Measurements from ENCODE around the gene PTAFR. TPM values are rescaled to one million over a fixed set of nuclear protein-coding genes. Genes with fewer than 3 reads are reported as not detected.

Gene PTAFR, protein sequence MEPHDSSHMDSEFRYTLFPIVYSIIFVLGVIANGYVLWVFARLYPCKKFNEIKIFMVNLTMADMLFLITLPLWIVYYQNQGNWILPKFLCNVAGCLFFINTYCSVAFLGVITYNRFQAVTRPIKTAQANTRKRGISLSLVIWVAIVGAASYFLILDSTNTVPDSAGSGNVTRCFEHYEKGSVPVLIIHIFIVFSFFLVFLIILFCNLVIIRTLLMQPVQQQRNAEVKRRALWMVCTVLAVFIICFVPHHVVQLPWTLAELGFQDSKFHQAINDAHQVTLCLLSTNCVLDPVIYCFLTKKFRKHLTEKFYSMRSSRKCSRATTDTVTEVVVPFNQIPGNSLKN
- 1 to 10 TPM; 5.6 to 8.3 (median 6.2) TPM for total RNA-seq

DNA sequence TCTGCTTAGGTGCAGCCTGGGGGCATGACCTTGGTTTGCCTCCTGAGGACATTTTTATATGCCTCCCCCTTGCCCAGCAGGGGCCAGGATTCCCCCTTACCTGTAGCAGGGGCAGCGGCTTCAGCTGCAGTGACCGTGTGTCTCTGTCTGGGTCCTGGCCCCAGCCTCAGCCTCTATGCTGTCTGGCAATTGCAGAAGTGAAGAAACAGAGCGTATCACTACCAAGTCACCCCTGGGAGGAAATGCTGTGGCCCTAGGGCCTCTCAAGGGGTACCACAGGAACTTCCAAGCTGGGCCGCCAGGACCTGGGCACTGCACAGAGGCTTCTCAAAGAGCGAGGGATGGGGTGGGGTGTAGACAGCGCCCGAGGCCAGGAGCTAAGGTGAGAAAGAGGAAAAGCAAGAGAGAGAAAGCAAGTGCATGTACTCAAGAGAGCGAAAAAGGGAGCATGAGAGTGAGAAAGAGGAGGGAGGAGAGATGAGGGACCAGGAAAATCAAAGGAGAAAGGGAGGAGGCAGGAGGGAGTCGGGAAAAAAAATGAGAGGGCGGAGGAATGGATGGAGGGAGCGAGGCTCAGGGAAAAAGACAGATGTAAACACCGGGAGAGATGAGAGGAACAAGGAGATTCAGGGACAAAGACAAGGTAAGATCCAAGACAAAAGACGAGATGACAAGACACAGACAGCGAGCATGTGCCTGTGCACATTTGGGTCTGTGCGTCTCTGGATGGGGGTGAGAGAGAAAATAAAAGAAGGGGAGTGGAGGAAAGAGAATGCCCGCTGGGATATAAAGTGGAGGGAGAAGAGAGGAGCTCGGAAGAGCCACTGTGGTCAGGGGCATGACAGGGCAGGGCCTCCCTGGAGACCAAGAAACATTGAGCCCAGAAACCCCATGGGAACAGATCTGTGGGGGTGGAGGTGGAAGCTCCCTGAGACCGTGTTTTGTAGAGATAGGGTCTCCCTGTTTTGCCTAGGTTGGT is at the start of gene PTAFR:
Gene PTAFR (minus strand): TSS at position 199 of the 979 bp plus-strand sequence. CDS start 25,669 bp downstream, outside the sequence.
- Histone ChIP-seq H3K4me3 (peak within 1 kb of the TSS; percentile 5 to 15 (median 8)), H3K4me1 (no peaks in the 10 kb centered on the region)

GRCh38 chr1:28213315-28213714 is 36.8 kb upstream of the PTAFR start:
- Histone ChIP-seq H3K27me3 (no peaks in the 10 kb centered on the region), H3K4me3 (no peak overlapping the region), H3K9me3 (no peaks in the 10 kb centered on the region), H3K4me1 (no peaks in the 10 kb centered on the region), H3K36me3 (no peaks in the 10 kb centered on the region), H3K27ac (no peak overlapping the region)
- intact Hi-C loops (cut with DNase I; ENCODE audit: low total_unique reads): no loop called here
- DNase-seq (ENCODE audit: low spot score in 2 of 2): no peak
- TF ChIP-seq POLR2AphosphoS5 (IDR thresholded peaks at IDR 0.05) (no peak), CTCF (IDR thresholded peaks at IDR 0.05) (no peak), POLR2A (IDR thresholded peaks at IDR 0.05) (no peak)

More for the DNA sequence above, at the start of gene PTAFR:
- Histone ChIP-seq H3K27ac (peak within 1 kb of the TSS in 1 of 2 donors; percentile 81), H3K9me3 (no peaks in the 10 kb centered on the region), H3K36me3 (no peaks in the 10 kb centered on the region), H3K27me3 (no peaks in the 10 kb centered on the region)
- intact Hi-C loops (cut with DNase I; ENCODE audit: low total_unique reads): no loop called here
- no peak for DNase-seq (ENCODE audit: low spot score in 2 of 2)
- TF ChIP-seq CTCF (IDR thresholded peaks at IDR 0.05): no peak
- no peak for TF ChIP-seq POLR2A (IDR thresholded peaks at IDR 0.05)
- TF ChIP-seq POLR2AphosphoS5 (IDR thresholded peaks at IDR 0.05): no peak

- no peaks in the 10 kb centered on the region for H3K27me3 ChIP-seq
- H3K9me3 ChIP-seq: no peaks in the 10 kb centered on the region
- H3K4me3 ChIP-seq: no peak overlapping the region
- H3K27ac ChIP-seq: no peak overlapping the region
- H3K36me3 ChIP-seq: no peaks in the 10 kb centered on the region
- TF ChIP-seq POLR2A (IDR thresholded peaks at IDR 0.05) (no peak), CTCF (IDR thresholded peaks at IDR 0.05) (no peak), POLR2AphosphoS5 (IDR thresholded peaks at IDR 0.05) (no peak)
- no peak for DNase-seq (ENCODE audit: low spot score in 2 of 2)
- no peaks in the 10 kb centered on the region for H3K4me1 ChIP-seq
- intact Hi-C loops (cut with DNase I; ENCODE audit: low total_unique reads): loop anchor here (10.0 kb wide), 1 partner anchor 95 kb away; no protein-coding TSS in a partner anchor
Observed at GRCh38 chr1:28209700-28210099, 33.2 kb upstream of the PTAFR start.

DNA sequence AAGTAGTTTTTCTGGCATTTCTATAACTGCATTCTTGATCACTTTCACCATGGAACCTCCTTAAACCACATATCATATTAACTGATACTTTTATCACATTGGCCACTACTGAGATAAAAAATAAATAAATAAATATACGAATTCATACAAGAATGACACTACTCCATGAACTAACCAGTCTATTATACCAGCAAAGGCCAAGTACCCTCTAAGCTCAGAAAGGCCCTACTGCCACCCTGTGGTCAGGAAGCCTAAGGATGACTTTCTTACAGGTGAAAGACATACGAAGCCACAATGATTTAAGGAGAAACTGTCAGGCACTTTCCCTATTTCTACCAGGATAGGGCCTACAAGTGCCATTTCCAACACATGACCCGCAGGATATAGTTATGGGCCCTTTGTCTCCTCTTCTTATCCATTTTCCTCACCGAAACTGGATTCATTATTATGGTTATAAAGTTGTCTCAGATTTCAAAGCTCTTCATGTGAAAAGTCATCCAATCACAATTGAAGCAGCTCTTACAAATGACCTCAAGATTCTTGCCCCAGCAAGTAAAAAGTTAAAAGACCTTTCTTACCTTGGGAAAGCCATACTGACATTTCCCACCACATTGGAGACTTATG is 32.4 kb upstream of the PTAFR start:
- H3K27me3 ChIP-seq: no peaks in the 10 kb centered on the region
- TF ChIP-seq POLR2A (IDR thresholded peaks at IDR 0.05): no peak
- peak in 2 of 3 donors; percentile 48 to 61 for TF ChIP-seq CTCF (IDR thresholded peaks at IDR 0.05)
- H3K9me3 ChIP-seq: no peaks in the 10 kb centered on the region
- intact Hi-C loops (cut with DNase I; ENCODE audit: low total_unique reads): loop anchor here (10.0 kb wide), 1 partner anchor 94 kb away; no protein-coding TSS in a partner anchor
- no peak overlapping the region for H3K27ac ChIP-seq
- DNase-seq (ENCODE audit: low spot score in 2 of 2): peak in 1 of 2 donors; percentile 39
- H3K4me3 ChIP-seq: no peak overlapping the region
- no peaks in the 10 kb centered on the region for H3K4me1 ChIP-seq
- no peaks in the 10 kb centered on the region for H3K36me3 ChIP-seq
